ENCODE data around the gene XXYLT1. TPM values are rescaled to one million over a fixed set of nuclear protein-coding genes. Genes with fewer than 3 reads are reported as not detected.

The XXYLT1 gene
- total RNA-seq, 2 experiments from 2014 or later: 3.1 to 3.7 TPM

- Mint-ChIP-seq H3K4me1 (ENCODE audit: low read depth) (peaks cover under 1% of the 10 kb centered on the region), H3K27me3 (no peaks in the 10 kb centered on the region), H3K27ac (no peak overlapping the region), H3K9me3 (no peaks in the 10 kb centered on the region), H3K4me3 (no peak overlapping the region), H3K36me3 (ENCODE audit: low read depth) (no peaks in the 10 kb centered on the region)
- intact Hi-C loops (cut with DNase I, micrococcal nuclease): no loop called here
- CTCF ChIA-PET: no interaction called here
- no peak for TF ChIP-seq CTCF (IDR thresholded peaks at IDR 0.05)
- Histone ChIP-seq H3K4me1 (ENCODE audit: insufficient read depth, low read length) (no peaks in the 10 kb centered on the region), H3K36me3 (ENCODE audit: insufficient read depth, low read length) (no peaks in the 10 kb centered on the region), H3K27me3 (ENCODE audit: control insufficient read depth in 1 of 2, insufficient read depth in 2 of 2, low read length in 2 of 2) (no peaks in the 10 kb centered on the region), H3K4me3 (ENCODE audit: low read length) (no peak overlapping the region), H3K9me3 (ENCODE audit: control insufficient read depth in 1 of 2, insufficient read depth in 1 of 2, low read length in 2 of 2) (no peaks in the 10 kb centered on the region), H3K27ac (ENCODE audit: low read depth in 1 of 2, low read length in 2 of 2) (no peak overlapping the region)
- ATAC-seq (ENCODE audit: poor library complexity): no peak
- DNase-seq: no peak
- POLR2A ChIA-PET: no interaction called here
Observed at GRCh38 chr3:195172896-195173295, 98.1 kb downstream of the XXYLT1 start.

GRCh38 chr3:195172039-195172684 lies 98.8 kb downstream of the XXYLT1 start:
- ChIA-PET CTCF (no interaction called here), POLR2A (no interaction called here)
- Mint-ChIP-seq H3K27me3 (no peaks in the 10 kb centered on the region), H3K4me3 (no peak overlapping the region), H3K4me1 (ENCODE audit: low read depth) (no peaks in the 10 kb centered on the region), H3K36me3 (ENCODE audit: low read depth) (no peaks in the 10 kb centered on the region), H3K27ac (no peak overlapping the region), H3K9me3 (no peaks in the 10 kb centered on the region)
- no peak for DNase-seq
- H3K4me1 ChIP-seq (ENCODE audit: insufficient read depth, low read length): no peaks in the 10 kb centered on the region
- no peaks in the 10 kb centered on the region for H3K9me3 ChIP-seq (ENCODE audit: control insufficient read depth in 1 of 2, insufficient read depth in 1 of 2, low read length in 2 of 2)
- intact Hi-C loops (cut with DNase I, micrococcal nuclease): no loop called here
- H3K4me3 ChIP-seq (ENCODE audit: low read length): no peak overlapping the region
- ATAC-seq (ENCODE audit: poor library complexity): no peak
- no peak overlapping the region for H3K27ac ChIP-seq (ENCODE audit: low read depth in 1 of 2, low read length in 2 of 2)
- no peaks in the 10 kb centered on the region for H3K27me3 ChIP-seq (ENCODE audit: control insufficient read depth in 1 of 2, insufficient read depth in 2 of 2, low read length in 2 of 2)
- no peaks in the 10 kb centered on the region for H3K36me3 ChIP-seq (ENCODE audit: insufficient read depth, low read length)
- no peak for TF ChIP-seq CTCF (IDR thresholded peaks at IDR 0.05)

- Mint-ChIP-seq H3K36me3 (ENCODE audit: low read depth) (no peaks in the 10 kb centered on the region), H3K4me1 (ENCODE audit: low read depth) (no peaks in the 10 kb centered on the region), H3K27me3 (no peaks in the 10 kb centered on the region), H3K4me3 (no peak overlapping the region), H3K27ac (no peak overlapping the region), H3K9me3 (no peaks in the 10 kb centered on the region)
- ChIA-PET POLR2A (no interaction called here), CTCF (no interaction called here)
- H3K36me3 ChIP-seq (ENCODE audit: insufficient read depth, low read length): no peaks in the 10 kb centered on the region
- no peaks in the 10 kb centered on the region for H3K27me3 ChIP-seq (ENCODE audit: control insufficient read depth in 1 of 2, insufficient read depth in 2 of 2, low read length in 2 of 2)
- DNase-seq: no peak
- TF ChIP-seq CTCF (IDR thresholded peaks at IDR 0.05): no peak
- no peak overlapping the region for H3K4me3 ChIP-seq (ENCODE audit: low read length)
- H3K4me1 ChIP-seq (ENCODE audit: insufficient read depth, low read length): no peaks in the 10 kb centered on the region
- no peak overlapping the region for H3K27ac ChIP-seq (ENCODE audit: low read depth in 1 of 2, low read length in 2 of 2)
- no peaks in the 10 kb centered on the region for H3K9me3 ChIP-seq (ENCODE audit: control insufficient read depth in 1 of 2, insufficient read depth in 1 of 2, low read length in 2 of 2)
- intact Hi-C loops (cut with DNase I, micrococcal nuclease): no loop called here
- ATAC-seq (ENCODE audit: poor library complexity): no peak
Observed at GRCh38 chr3:195171093-195171873, 99.7 kb downstream of the XXYLT1 start.
